Measurements from ENCODE around the gene VWC2L.

VWC2L gene

GRCh38 chr2:214549946-214550345, 139.1 kb downstream of the VWC2L start:
- POLR2A ChIA-PET (ENCODE audit: low non-redundant PET): no interaction called here
- DNase-seq (ENCODE audit: low spot score): no peak
- H3K27ac ChIP-seq: no peak overlapping the region
- TF ChIP-seq CTCF (conservative IDR thresholded peaks at IDR 0.05; ENCODE audit: low read depth): no peak
- CTCF ChIA-PET: no interaction called here

GRCh38 chr2:214550786-214551185, 139.9 kb downstream of the VWC2L start:
- CTCF ChIA-PET: no interaction called here
- TF ChIP-seq CTCF (conservative IDR thresholded peaks at IDR 0.05; ENCODE audit: low read depth): no peak
- H3K27ac ChIP-seq: no peak overlapping the region
- POLR2A ChIA-PET (ENCODE audit: low non-redundant PET): no interaction called here
- DNase-seq (ENCODE audit: low spot score): no peak

GRCh38 chr2:214557884-214558283, 147.0 kb downstream of the VWC2L start:
- H3K27ac ChIP-seq: no peak overlapping the region
- no peak for TF ChIP-seq CTCF (conservative IDR thresholded peaks at IDR 0.05; ENCODE audit: low read depth)
- CTCF ChIA-PET: interaction anchor here (0.6 kb wide), 1 partner anchor 1319 kb away, joined by 3 read pairs; no protein-coding TSS in a partner anchor
- no peak for DNase-seq (ENCODE audit: low spot score)
- POLR2A ChIA-PET (ENCODE audit: low non-redundant PET): no interaction called here

GRCh38 chr2:214558341-214558740, 147.5 kb downstream of the VWC2L start:
- no peak for TF ChIP-seq CTCF (conservative IDR thresholded peaks at IDR 0.05; ENCODE audit: low read depth)
- ChIA-PET POLR2A (ENCODE audit: low non-redundant PET) (no interaction called here), CTCF (interaction anchor here (0.6 kb wide), 1 partner anchor 1319 kb away, joined by 3 read pairs; no protein-coding TSS in a partner anchor)
- no peak for DNase-seq (ENCODE audit: low spot score)
- H3K27ac ChIP-seq: no peak overlapping the region

- POLR2A ChIA-PET (ENCODE audit: low non-redundant PET): no interaction called here
- TF ChIP-seq CTCF (conservative IDR thresholded peaks at IDR 0.05; ENCODE audit: low read depth): no peak
- no peak overlapping the region for H3K27ac ChIP-seq
- CTCF ChIA-PET: no interaction called here
- DNase-seq (ENCODE audit: low spot score): no peak
Observed at GRCh38 chr2:214560176-214560575, 149.3 kb downstream of the VWC2L start.

GRCh38 chr2:214560618-214561190, 149.8 kb downstream of the VWC2L start:
- CTCF ChIA-PET: no interaction called here
- POLR2A ChIA-PET (ENCODE audit: low non-redundant PET): no interaction called here
- no peak for DNase-seq (ENCODE audit: low spot score)
- no peak overlapping the region for H3K27ac ChIP-seq
- no peak for TF ChIP-seq CTCF (conservative IDR thresholded peaks at IDR 0.05; ENCODE audit: low read depth)

Data from RWPE1 (cell line).